HG02571 (cell line): ENCODE measurements around the gene MS4A8.

Experiments used
- ATAC-seq: cut with Tn5 transposase; IDR thresholded peaks from one replicate; pipeline ENCODE4 v1.9.1; 2021; ENCODE audit warnings: mild to moderate bottlenecking, moderate library complexity; ENCODE audit not compliant: unreplicated experiment

The MS4A8 gene

GRCh38 chr11:60762851-60763691 is 63.7 kb downstream of the MS4A8 start:
- ATAC-seq: peak; percentile 58

GRCh38 chr11:60763692-60764369 is 64.4 kb downstream of the MS4A8 start:
- no peak for ATAC-seq

- peak; percentile 39 for ATAC-seq
These were observed 65.5 kb downstream of the MS4A8 start for GRCh38 chr11:60764879-60765278.

GRCh38 chr11:60765355-60765754 is 65.9 kb downstream of the MS4A8 start:
- no peak for ATAC-seq
